Measurements from ENCODE around the gene NDUFV3. TPM values are rescaled to one million over a fixed set of nuclear protein-coding genes. Genes with fewer than 3 reads are reported as not detected.

The NDUFV3 gene
- total and polyA plus RNA-seq, 2 donors (not counting 3 experiments of a cell fraction or from before 2014, with no cell fraction given), result 13.4 to 45.7 TPM

- Histone ChIP-seq H3K9ac (replicated peaks; ENCODE audit: extremely low read depth, insufficient read depth, low read length) (peak overlapping the region; percentile 82), H3K79me2 (ENCODE audit: control insufficient read depth, insufficient read depth, low read length) (peaks cover 36% of the 10 kb centered on the region), H3K4me2 (ENCODE audit: insufficient read depth, low read length) (peak overlapping the region; percentile 94), H3K36me3 (ENCODE audit: control insufficient read depth in 2 of 2, extremely low read depth in 1 of 2, insufficient read depth in 2 of 2, low read length in 2 of 2) (peaks cover under 1 to 2% of the 10 kb centered on the region in 2 experiments), H2AFZ (ENCODE audit: low read depth, low read length) (peak overlapping the region; percentile 43), H3K9me3 (replicated peaks; ENCODE audit: control insufficient read depth, insufficient read depth, low read length) (no peaks in the 10 kb centered on the region), H3K9me1 (replicated peaks; ENCODE audit: control insufficient read depth, extremely low read depth, insufficient read depth, low read length) (no peaks in the 10 kb centered on the region), H3K4me1 (ENCODE audit: control insufficient read depth, extremely low read depth, insufficient read depth, low read length) (peaks cover 10% of the 10 kb centered on the region), H4K20me1 (replicated peaks; ENCODE audit: control insufficient read depth, extremely low read depth, insufficient read depth, low read length) (no peaks in the 10 kb centered on the region), H3K27ac (ENCODE audit: insufficient read depth, low read depth, low read length) (peak overlapping the region; percentile 77), H3K4me3 (replicated peaks in 1 of 3; ENCODE audit: insufficient read depth in 1 of 3, low read depth in 1 of 3, low read length in 3 of 3) (peak overlapping the region; percentile 20 to 69 (median 64)), H3K27me3 (ENCODE audit: control insufficient read depth in 2 of 2, insufficient read depth in 2 of 2, low read length in 2 of 2) (no peaks in the 10 kb centered on the region)
- dilution Hi-C loops (cut with MboI; ENCODE audit: extremely low pct_ligation_motif_present, low sequenced_read_pairs), result no loop called here
- POLR2A ChIA-PET, result no interaction called here
- BruUV-seq (replicated peaks), result no TSS peak
- DNase-seq (ENCODE audit: low read depth, low spot score) (no peak), FAIRE-seq (no peak)
- intact Hi-C loops (cut with micrococcal nuclease), result no loop called here
- TF ChIP-seq MYC (IDR thresholded peaks at IDR 0.05; ENCODE audit: low read depth, low read length) (no peak), EZH2 (IDR thresholded peaks at IDR 0.05; ENCODE audit: borderline replicate concordance, low read depth, low read length, severe bottlenecking) (no peak), JUN (IDR thresholded peaks at IDR 0.05; ENCODE audit: borderline replicate concordance, insufficient read depth, insufficient read length, low read depth) (no peak), POLR2A (IDR thresholded peaks at IDR 0.05; ENCODE audit: low read depth, low read length) (no peak), FOS (IDR thresholded peaks at IDR 0.05; ENCODE audit: borderline replicate concordance, insufficient read depth, low read length) (no peak), GATA2 (IDR thresholded peaks at IDR 0.05; ENCODE audit: insufficient read depth, insufficient read length, low read depth, low read length) (no peak)
- CTCF ChIA-PET, result no interaction called here
These were observed 14.5 kb upstream of the NDUFV3 start for GRCh38 chr21:42878678-42878992.

GRCh38 chr21:42878993-42879787 is 13.9 kb upstream of the NDUFV3 start, which contains the start of gene WDR4:
Gene WDR4, minus strand, starts transcription at chr21:42879539. Its CDS starts 44 bp downstream, at chr21:42879495.
- Histone ChIP-seq H3K27me3 (ENCODE audit: control insufficient read depth in 2 of 2, insufficient read depth in 2 of 2, low read length in 2 of 2) (no peaks in the 10 kb centered on the region), H3K36me3 (ENCODE audit: control insufficient read depth in 2 of 2, extremely low read depth in 1 of 2, insufficient read depth in 2 of 2, low read length in 2 of 2) (peaks cover 0 to 2% of the 10 kb centered on the region in 2 experiments), H3K4me3 (replicated peaks in 1 of 3; ENCODE audit: insufficient read depth in 1 of 3, low read depth in 1 of 3, low read length in 3 of 3) (peak within 1 kb of the TSS; percentile 20 to 69 (median 64)), H3K4me1 (ENCODE audit: control insufficient read depth, extremely low read depth, insufficient read depth, low read length) (peaks cover 10% of the 10 kb centered on the region), H3K9me1 (replicated peaks; ENCODE audit: control insufficient read depth, extremely low read depth, insufficient read depth, low read length) (no peaks in the 10 kb centered on the region), H3K79me2 (ENCODE audit: control insufficient read depth, insufficient read depth, low read length) (peaks cover 34% of the 10 kb centered on the region), H3K9me3 (replicated peaks; ENCODE audit: control insufficient read depth, insufficient read depth, low read length) (no peaks in the 10 kb centered on the region), H3K4me2 (ENCODE audit: insufficient read depth, low read length) (peak within 1 kb of the TSS; percentile 94), H3K9ac (replicated peaks; ENCODE audit: extremely low read depth, insufficient read depth, low read length) (peak within 1 kb of the TSS; percentile 82), H3K27ac (ENCODE audit: insufficient read depth, low read depth, low read length) (peak within 1 kb of the TSS; percentile 77), H4K20me1 (replicated peaks; ENCODE audit: control insufficient read depth, extremely low read depth, insufficient read depth, low read length) (no peaks in the 10 kb centered on the region), H2AFZ (ENCODE audit: low read depth, low read length) (peak within 1 kb of the TSS; percentile 77)
- FAIRE-seq, result peak; percentile 77
- no TSS peak for BruUV-seq (replicated peaks)
- peak; percentile 99 for DNase-seq (ENCODE audit: low read depth, low spot score)
- intact Hi-C loops (cut with micrococcal nuclease) (loop anchor here (1.0 kb wide), 1 partner anchor 14 kb away; the partner anchor contains the start of gene NDUFV3), dilution Hi-C loops (cut with MboI; ENCODE audit: extremely low pct_ligation_motif_present, low sequenced_read_pairs) (no loop called here)
- TF ChIP-seq POLR2A (IDR thresholded peaks at IDR 0.05; ENCODE audit: low read depth, low read length) (peak; percentile 96), MYC (IDR thresholded peaks at IDR 0.05; ENCODE audit: low read depth, low read length) (peak; percentile 98), MAX (IDR thresholded peaks at IDR 0.05; ENCODE audit: insufficient read depth, insufficient read length) (peak; percentile 96), EZH2 (IDR thresholded peaks at IDR 0.05; ENCODE audit: borderline replicate concordance, low read depth, low read length, severe bottlenecking) (no peak), POLR2AphosphoS5 (IDR thresholded peaks at IDR 0.05; ENCODE audit: insufficient read depth, low read depth, low read length) (peak; percentile 81), GATA2 (IDR thresholded peaks at IDR 0.05; ENCODE audit: insufficient read depth, insufficient read length, low read depth, low read length) (no peak), FOS (IDR thresholded peaks at IDR 0.05; ENCODE audit: borderline replicate concordance, insufficient read depth, low read length) (no peak), CTCF (IDR thresholded peaks at IDR 0.05; ENCODE audit: extremely low read depth in 1 of 2, insufficient read depth in 1 of 2, low read depth in 1 of 2, low read length in 2 of 2) (no peak), JUN (IDR thresholded peaks at IDR 0.05; ENCODE audit: borderline replicate concordance, insufficient read depth, insufficient read length, low read depth) (peak; percentile 45)
- ChIA-PET POLR2A (no interaction called here), CTCF (no interaction called here)
